Hematopoietic multipotent progenitor cell (in vitro differentiated cells): ENCODE results near the gene ABAT. TPM values are rescaled to one million over a fixed set of nuclear protein-coding genes. Genes with fewer than 3 reads are reported as not detected.
"Not testable (repeated sequence)": the region's sequence is repeated elsewhere in the genome, so short reads cannot be mapped to it uniquely, and the experiment has no call there.

ENCODE experiments used
- DNase-seq, 3 donors: peaks; one replicate each; pipeline ENCODE4 v3.0.0-alpha.2; 2011 to 2015; ENCODE audit warnings: low read depth in 2 of 3, low spot score in 2 of 3
- total RNA-seq: library from RNA; depleted of rRNA; stranded (reverse); fragments of >200 nt; gene quantifications from one replicate; pipeline ENCODE4 v1.2.3, GENCODE V29; 2012

Gene ABAT
- total RNA-seq, 1 donor: 7.5 TPM

- no peak for DNase-seq
These were observed 25.5 kb upstream of the ABAT start for GRCh38 chr16:8648877-8649276.

GRCh38 chr16:8649829-8650554 lies 24.4 kb upstream of the ABAT start:
- no peak for DNase-seq

- DNase-seq: not testable (repeated sequence)
These were observed 22.5 kb upstream of the ABAT start for GRCh38 chr16:8651958-8652357.

- peak in 1 of 3 donors; percentile 38 for DNase-seq
These were observed 19.2 kb upstream of the ABAT start for GRCh38 chr16:8655184-8655717.

- no peak for DNase-seq
These were observed 18.0 kb upstream of the ABAT start for GRCh38 chr16:8656376-8656775.

- DNase-seq: peak in 2 of 3 donors; percentile 43 to 69
These were observed 13.5 kb upstream of the ABAT start for GRCh38 chr16:8660841-8661301.

GRCh38 chr16:8661703-8662102 lies 12.7 kb upstream of the ABAT start:
- no peak for DNase-seq

GRCh38 chr16:8663192-8664089 lies 11.0 kb upstream of the ABAT start:
- DNase-seq: no peak

- DNase-seq: no peak
These were observed 8.9 kb upstream of the ABAT start for GRCh38 chr16:8665529-8665928.

GRCh38 chr16:8667492-8667891 lies 6.9 kb upstream of the ABAT start:
- DNase-seq: no peak

- DNase-seq: no peak
These were observed 6.3 kb upstream of the ABAT start for GRCh38 chr16:8668113-8668512.

- no peak for DNase-seq
These were observed 4.9 kb upstream of the ABAT start for GRCh38 chr16:8669481-8669880.

- no peak for DNase-seq
These were observed 4.3 kb upstream of the ABAT start for GRCh38 chr16:8670014-8670560.

- peak in 1 of 3 donors; percentile 17 for DNase-seq
These were observed 605 bp upstream of the ABAT start for GRCh38 chr16:8673611-8674412.

- peak in 2 of 3 donors; percentile 7 to 13 for DNase-seq
These were observed 1.1 kb downstream of the ABAT start for GRCh38 chr16:8675183-8676159.

- no peak for DNase-seq
These were observed 1.7 kb downstream of the ABAT start for GRCh38 chr16:8676160-8676547.

- DNase-seq: no peak
These were observed 2.4 kb downstream of the ABAT start for GRCh38 chr16:8676737-8677375.

- DNase-seq: no peak
These were observed 3.1 kb downstream of the ABAT start for GRCh38 chr16:8677481-8677880.
